Liver (tissue), 3 donors: Measurements from ENCODE around the gene UPK2.

Source experiments
- ATF3 ChIP-seq: IDR thresholded peaks from 2 replicates; pipeline ENCODE4 v1.6.1; 2016; ENCODE audit warnings: antibody characterized with exemption
- CTCF ChIP-seq: fragments of 150-350 bp; IDR thresholded peaks from 2 replicates; pipeline ENCODE4 v1.5.1; 2017; ENCODE audit warnings: improper control_type of control experiment, low read depth, low read length; ENCODE audit not compliant: missing input control
- GABPA ChIP-seq, 2 donors: IDR thresholded peaks in 1 of 2; conservative IDR thresholded peaks in 1 of 2; 2 replicates each; pipeline ENCODE4 v1.6.1; 2016; ENCODE audit warnings: antibody characterized with exemption in 2 of 2, mild to moderate bottlenecking in 1 of 2, moderate library complexity in 1 of 2
- JUND ChIP-seq, 2 donors: IDR thresholded peaks; 2 replicates each; pipeline ENCODE4 v1.6.1; 2016; ENCODE audit warnings: antibody characterized with exemption in 2 of 2
- RAD21 ChIP-seq, 2 donors: IDR thresholded peaks; 2 replicates each; pipeline ENCODE4 v1.6.1; 2016; ENCODE audit warnings: antibody characterized with exemption in 2 of 2, mild to moderate bottlenecking in 2 of 2
- REST ChIP-seq: IDR thresholded peaks from 2 replicates; pipeline ENCODE4 v1.6.1; 2016; ENCODE audit warnings: antibody characterized with exemption, mild to moderate bottlenecking
- RXRA ChIP-seq, 2 donors: IDR thresholded peaks; 2 replicates each; pipeline ENCODE4 v1.6.1; 2017 to 2018; ENCODE audit warnings: antibody characterized with exemption in 2 of 2, mild to moderate bottlenecking in 1 of 2
- SP1 ChIP-seq: IDR thresholded peaks from 2 replicates; pipeline ENCODE4 v1.6.1; 2018; ENCODE audit warnings: antibody characterized with exemption, mild to moderate bottlenecking
- TAF1 ChIP-seq: conservative IDR thresholded peaks from 2 replicates; pipeline ENCODE4 v1.6.1; 2016; ENCODE audit warnings: antibody characterized with exemption, mild to moderate bottlenecking
- YY1 ChIP-seq: IDR thresholded peaks from 2 replicates; pipeline ENCODE4 v1.6.1; 2016; ENCODE audit warnings: antibody characterized with exemption, mild to moderate bottlenecking
- ZBTB33 ChIP-seq: IDR thresholded peaks from 2 replicates; pipeline ENCODE4 v1.6.1; 2016; ENCODE audit warnings: antibody characterized with exemption
- donor health status: healthy.
- donor health status: healthy.

GRCh38 chr11:118928870-118929500 lies 27.1 kb upstream of the UPK2 start:
- TF ChIP-seq GABPA (IDR thresholded peaks at IDR 0.05 in 1 of 2, conservative IDR thresholded peaks at IDR 0.05 in 1 of 2), result no peak
- no peak for TF ChIP-seq JUND (IDR thresholded peaks at IDR 0.05)
- no peak for TF ChIP-seq CTCF
- no peak for TF ChIP-seq RAD21 (IDR thresholded peaks at IDR 0.05)
- TF ChIP-seq YY1, result no peak
- TF ChIP-seq TAF1, result no peak
- TF ChIP-seq ZBTB33, result no peak
- no peak for TF ChIP-seq SP1
- TF ChIP-seq RXRA (IDR thresholded peaks at IDR 0.05), result no peak
- TF ChIP-seq ATF3, result no peak
- TF ChIP-seq REST, result peak; percentile 3
